Common myeloid progenitor, CD34-positive (primary cell): ENCODE measurements around the gene ID4.

ENCODE experiments used
- CTCF ChIA-PET: fragments of 350-600 bp; sonication (Branson Sonifier 250); formaldehyde crosslinking; loops from one replicate; lab custom pipeline; 2021; ENCODE audit warnings: antibody characterized with exemption; lab: Charles Lee
- POLR2A ChIA-PET: fragments of 350-600 bp; sonication (Branson Sonifier 250); formaldehyde crosslinking; loops from one replicate; lab custom pipeline; 2021; ENCODE audit warnings: antibody characterized with exemption; lab: Charles Lee
- DNase-seq, 3 donors: peaks; one replicate each; pipeline versions ENCODE4 v3.0.0 to v3.0.0-alpha.2; 2013
- H3K27ac ChIP-seq, 2 experiments: 1 replicate in 1 of 2; 2 replicates in 1 of 2; pipeline ENCODE4 v1.7.0; 2013; ENCODE audit warnings: inconsistent platforms in 2 of 2, low read length in 2 of 2, mild to moderate bottlenecking in 2 of 2, low read depth in 1 of 2, moderate library complexity in 1 of 2; ENCODE audit not compliant: severe bottlenecking in 2 of 2, insufficient read depth in 1 of 2, poor library complexity in 1 of 2
- H3K27me3 ChIP-seq, 5 experiments: replicated peaks in 2 of 5; 1 replicate in 3 of 5; 2 replicates in 2 of 5; pipeline versions ENCODE4 v1.6.1 to v1.7.0; 2013; ENCODE audit warnings: low read length in 4 of 5, mild to moderate bottlenecking in 2 of 5, moderate library complexity in 2 of 5, inconsistent platforms in 1 of 5; ENCODE audit not compliant: insufficient read depth in 5 of 5, control insufficient read depth in 4 of 5
- H3K36me3 ChIP-seq, 4 experiments: 1 replicate in 2 of 4; 2 replicates in 2 of 4; pipeline versions ENCODE4 v1.6.1 to v1.7.0; 2013; ENCODE audit warnings: low read length in 3 of 4, control low read depth in 1 of 4, mild to moderate bottlenecking in 1 of 4; ENCODE audit not compliant: control insufficient read depth in 4 of 4, insufficient read depth in 4 of 4
- H3K4me1 ChIP-seq, 4 experiments: 1 replicate in 3 of 4; 2 replicates in 1 of 4; pipeline versions ENCODE4 v1.6.1 to v1.7.1; 2013; ENCODE audit warnings: low read length in 3 of 4, mild to moderate bottlenecking in 3 of 4, control low read depth in 1 of 4, inconsistent platforms in 1 of 4, moderate library complexity in 1 of 4; ENCODE audit not compliant: control insufficient read depth in 4 of 4, insufficient read depth in 4 of 4; ENCODE audit errors: control extremely low read depth in 1 of 4
- H3K4me3 ChIP-seq, 7 experiments: 1 replicate in 4 of 7; 2 replicates in 3 of 7; pipeline versions ENCODE4 v1.5.1 to v1.7.0; 2013; ENCODE audit warnings: mild to moderate bottlenecking in 7 of 7, low read length in 6 of 7, moderate library complexity in 6 of 7, inconsistent platforms in 2 of 7, low read depth in 2 of 7, control low read depth in 1 of 7; ENCODE audit not compliant: insufficient read depth in 4 of 7, control insufficient read depth in 1 of 7; ENCODE audit errors: extremely low read depth in 1 of 7
- H3K9me3 ChIP-seq, 5 experiments: 1 replicate in 4 of 5; 2 replicates in 1 of 5; pipeline versions ENCODE4 v1.6.1 to v1.7.1; 2013; ENCODE audit warnings: low read length in 4 of 5, mild to moderate bottlenecking in 2 of 5, inconsistent platforms in 1 of 5, low read depth in 1 of 5, moderate library complexity in 1 of 5; ENCODE audit not compliant: control insufficient read depth in 4 of 5, insufficient read depth in 2 of 5; ENCODE audit errors: control extremely low read depth in 1 of 5
- WGBS: methylation state at CpG from one replicate; pipeline ENCODE4 v1.1.5; 2013; ENCODE audit not compliant: insufficient coverage; 5-methylcytosine and 5-hydroxymethylcytosine counted together

Gene ID4

GRCh38 chr6:19812512-19813119 lies 24.6 kb upstream of the ID4 start:
- Histone ChIP-seq H3K9me3 (peaks cover 0 to 1% (median 0%) of the 10 kb centered on the region in 5 experiments), H3K27ac (no peak overlapping the region), H3K36me3 (no peaks in the 10 kb centered on the region), H3K27me3 (peaks cover 8 to 46% (median 22%) of the 10 kb centered on the region in 5 experiments), H3K4me1 (no peaks in the 10 kb centered on the region), H3K4me3 (no peak overlapping the region)
- ChIA-PET POLR2A (no interaction called here), CTCF (interaction anchor here (0.7 kb wide), 1 partner anchor 248 kb away, joined by 3 read pairs; no protein-coding TSS in a partner anchor)
- peak in 2 of 3 donors; percentile 18 to 22 for DNase-seq
- 95% methylated on average over 4 of the region's 6 CpGs for WGBS

DNA sequence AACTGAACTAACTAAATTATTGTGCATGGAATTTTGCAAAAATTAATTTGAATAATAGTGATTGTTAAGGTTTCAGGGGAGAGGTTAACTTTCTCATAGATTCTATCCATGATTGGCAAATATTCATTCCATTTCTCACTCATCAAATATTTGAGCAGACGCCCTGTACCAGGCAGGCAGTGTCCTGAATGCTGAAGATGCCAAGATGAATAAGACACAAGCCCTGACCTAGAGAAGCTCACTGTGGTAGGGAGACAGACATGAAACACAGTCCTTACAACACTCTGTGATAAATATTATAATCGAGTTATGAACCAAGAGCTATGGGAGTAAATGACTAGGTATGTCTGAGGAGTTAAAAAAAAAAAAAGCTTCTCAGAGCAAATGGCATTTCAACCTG lies 18.4 kb upstream of the ID4 start:
- H3K27ac ChIP-seq, result no peak overlapping the region
- H3K27me3 ChIP-seq, result peaks cover under 1 to 20% (median 2%) of the 10 kb centered on the region in 5 experiments
- H3K4me3 ChIP-seq, result no peak overlapping the region
- peaks cover 0 to 1% (median 0%) of the 10 kb centered on the region in 5 experiments for H3K9me3 ChIP-seq
- WGBS, result no CpG with 5 or more reads among the region's 2 CpGs
- no peaks in the 10 kb centered on the region for H3K36me3 ChIP-seq
- H3K4me1 ChIP-seq, result no peaks in the 10 kb centered on the region
- DNase-seq, result no peak
- POLR2A ChIA-PET, result no interaction called here
- CTCF ChIA-PET, result no interaction called here

GRCh38 chr6:19824058-19824807 lies 12.9 kb upstream of the ID4 start:
- no peaks in the 10 kb centered on the region for H3K4me1 ChIP-seq
- WGBS, result 97% methylated on average over 6 of the region's 6 CpGs
- ChIA-PET POLR2A (no interaction called here), CTCF (interaction anchor here (1.2 kb wide), 1 partner anchor 28 kb away, joined by 3 read pairs; no protein-coding TSS in a partner anchor)
- DNase-seq, result no peak
- H3K27me3 ChIP-seq, result peaks cover 0 to 20% (median 4%) of the 10 kb centered on the region in 5 experiments
- H3K27ac ChIP-seq, result no peak overlapping the region
- no peaks in the 10 kb centered on the region for H3K36me3 ChIP-seq
- H3K4me3 ChIP-seq, result no peak overlapping the region
- H3K9me3 ChIP-seq, result peaks cover 0 to 6% (median 4%) of the 10 kb centered on the region in 5 experiments

GRCh38 chr6:19827247-19827646 lies 9.9 kb upstream of the ID4 start:
- POLR2A ChIA-PET, result no interaction called here
- peaks cover 0 to 6% (median 4%) of the 10 kb centered on the region in 5 experiments for H3K9me3 ChIP-seq
- H3K27ac ChIP-seq, result no peak overlapping the region
- no peak overlapping the region for H3K4me3 ChIP-seq
- peaks cover 0 to 33% (median 12%) of the 10 kb centered on the region in 5 experiments for H3K27me3 ChIP-seq
- WGBS, result 100% methylated on average over 4 of the region's 5 CpGs
- CTCF ChIA-PET, result no interaction called here
- no peak for DNase-seq
- H3K36me3 ChIP-seq, result no peaks in the 10 kb centered on the region
- H3K4me1 ChIP-seq, result no peaks in the 10 kb centered on the region

DNA sequence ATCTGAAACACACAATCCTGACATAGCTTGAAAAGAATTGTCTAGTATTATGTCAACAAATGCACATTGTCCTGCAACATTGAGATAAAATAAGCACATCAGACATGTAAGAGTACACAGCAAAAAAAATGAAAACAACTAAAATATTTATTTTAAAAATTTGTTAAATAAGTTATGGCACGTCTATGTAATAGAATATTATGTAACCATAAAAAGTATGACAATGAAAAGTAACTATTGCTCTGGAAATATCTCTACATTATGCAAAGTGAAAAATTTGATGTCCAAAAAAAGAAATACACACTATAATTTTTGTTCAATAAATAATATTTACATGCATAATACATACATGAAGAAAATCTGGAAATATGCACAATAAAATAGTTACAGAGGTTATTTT lies 9.3 kb upstream of the ID4 start:
- H3K4me3 ChIP-seq, result no peak overlapping the region
- peaks cover 0 to 6% (median 4%) of the 10 kb centered on the region in 5 experiments for H3K9me3 ChIP-seq
- CTCF ChIA-PET, result no interaction called here
- no peaks in the 10 kb centered on the region for H3K36me3 ChIP-seq
- POLR2A ChIA-PET, result no interaction called here
- peaks cover 3 to 36% (median 16%) of the 10 kb centered on the region in 5 experiments for H3K27me3 ChIP-seq
- no peak for DNase-seq
- no CpG with 5 or more reads among the region's 1 CpG for WGBS
- no peak overlapping the region for H3K27ac ChIP-seq
- H3K4me1 ChIP-seq, result no peaks in the 10 kb centered on the region

DNA sequence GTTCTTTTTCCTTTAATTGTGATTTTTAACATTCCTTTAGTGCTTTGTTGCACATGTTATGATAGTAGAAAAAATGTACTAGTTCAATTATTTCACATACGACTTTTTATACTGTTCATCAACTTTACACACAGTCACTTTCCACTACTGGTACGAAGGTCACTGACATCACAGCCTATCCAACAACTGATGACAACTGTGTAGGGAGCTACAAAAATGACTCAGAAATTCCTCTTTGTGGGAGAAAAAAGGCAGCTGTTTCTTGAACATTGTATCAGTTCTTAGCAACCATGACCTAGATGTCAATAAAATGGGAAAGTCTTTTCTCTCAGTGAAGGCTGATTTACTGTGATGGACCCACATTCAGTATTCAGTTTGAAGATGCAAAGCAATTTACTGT lies 7.0 kb upstream of the ID4 start:
- Histone ChIP-seq H3K4me1 (no peaks in the 10 kb centered on the region), H3K36me3 (no peaks in the 10 kb centered on the region), H3K9me3 (peaks cover 0 to 6% (median 4%) of the 10 kb centered on the region in 5 experiments), H3K27me3 (peaks cover 15 to 51% (median 28%) of the 10 kb centered on the region in 5 experiments), H3K27ac (no peak overlapping the region), H3K4me3 (no peak overlapping the region)
- ChIA-PET CTCF (no interaction called here), POLR2A (no interaction called here)
- DNase-seq, result no peak
- no CpG with 5 or more reads among the region's 2 CpGs for WGBS

- Histone ChIP-seq H3K27ac (no peak overlapping the region), H3K27me3 (peaks cover 18 to 63% (median 35%) of the 10 kb centered on the region in 5 experiments), H3K9me3 (peaks cover under 1 to 6% (median 3%) of the 10 kb centered on the region in 5 experiments), H3K4me3 (no peak overlapping the region), H3K4me1 (no peaks in the 10 kb centered on the region), H3K36me3 (no peaks in the 10 kb centered on the region)
- no peak for DNase-seq
- CTCF ChIA-PET, result no interaction called here
- WGBS, result no CpG with 5 or more reads among the region's 1 CpG
- POLR2A ChIA-PET, result no interaction called here
Measured at GRCh38 chr6:19831358-19831757, 5.8 kb upstream of the ID4 start.
